Subcutaneous adipose tissue (tissue), 4 donors: ENCODE measurements around the gene TGFBRAP1. TPM values are rescaled to one million over a fixed set of nuclear protein-coding genes. Genes with fewer than 3 reads are reported as not detected.

Source experiments
- CTCF ChIP-seq: fragments of 450-650 bp; IDR thresholded peaks from one replicate; pipeline ENCODE4 v1.5.1; 2016; ENCODE audit warnings: low read depth, mild to moderate bottlenecking, control low read depth, antibody characterized with exemption, moderate library complexity
- total RNA-seq, 4 donors: library from RNA; depleted of rRNA; stranded (reverse); fragments of >200 nt; gene quantifications; one replicate each; pipeline ENCODE4 v1.1.0, GENCODE V29; 2016

TGFBRAP1 gene
- total RNA-seq, 4 donors from 2014 or later, result 21.0 to 24.6 (median 22.2) TPM

- no peak for TF ChIP-seq CTCF
Observed at GRCh38 chr2:105254531-105255210, 74.9 kb downstream of the TGFBRAP1 start.

DNA sequence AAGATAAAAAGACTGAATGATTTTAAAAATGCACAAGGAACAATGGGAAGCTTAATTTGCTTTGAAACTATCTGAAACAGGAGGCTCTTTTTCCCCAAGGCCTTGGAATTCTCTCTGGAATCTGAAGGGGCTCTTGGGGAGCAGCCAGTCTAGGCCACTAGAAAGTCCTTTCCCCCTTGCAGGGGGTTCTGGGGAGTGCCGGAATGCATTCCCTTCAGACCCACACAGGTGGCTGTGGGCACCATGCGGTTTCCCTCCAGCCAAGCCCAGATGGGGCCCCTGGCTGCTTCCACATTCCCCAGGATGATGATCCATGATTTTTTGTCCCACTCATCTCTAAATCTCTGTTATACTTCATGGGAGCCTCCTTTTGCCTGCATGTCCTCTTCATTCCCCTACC is 77.3 kb downstream of the TGFBRAP1 start:
- TF ChIP-seq CTCF, result no peak

DNA sequence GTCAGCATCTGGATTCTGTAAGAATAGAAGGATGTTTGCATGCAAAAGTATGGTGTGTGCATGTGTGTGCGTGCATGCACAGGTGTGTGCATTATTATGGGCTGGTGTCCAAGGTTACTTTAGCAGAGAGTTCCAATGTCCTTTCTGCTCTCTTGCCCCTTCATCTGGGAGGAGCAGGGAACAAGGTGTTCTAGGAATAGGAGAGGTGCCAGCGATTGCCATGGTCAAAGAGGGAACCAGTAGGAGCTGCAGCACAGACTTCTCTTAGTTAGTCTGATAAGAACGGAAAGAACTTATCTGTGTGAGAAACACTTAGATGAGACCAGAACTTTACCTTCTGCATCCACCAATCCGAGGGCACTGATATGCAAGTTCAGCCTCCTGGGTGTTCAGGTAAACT is 79.6 kb downstream of the TGFBRAP1 start:
- no peak for TF ChIP-seq CTCF

DNA sequence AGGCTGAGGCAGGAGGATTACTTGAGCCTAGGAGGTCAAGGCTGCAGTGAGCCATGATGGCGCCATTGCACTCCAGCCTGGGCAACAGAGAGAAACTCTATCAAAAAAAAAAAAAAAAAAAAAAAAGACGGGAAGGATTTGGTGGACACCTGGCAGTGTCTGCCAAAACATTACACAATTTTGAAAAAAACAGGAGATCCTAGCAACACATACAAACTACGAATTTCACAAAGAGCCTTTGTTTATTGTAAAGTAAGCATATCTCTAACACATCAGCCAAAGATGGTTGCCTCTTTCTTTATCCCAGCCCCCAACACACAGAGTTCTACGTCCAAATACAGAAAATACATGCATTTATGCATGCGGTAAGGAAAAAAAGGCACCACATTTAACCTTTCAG is 80.4 kb downstream of the TGFBRAP1 start:
- TF ChIP-seq CTCF, result no peak

GRCh38 chr2:105248316-105249070 is 81.0 kb downstream of the TGFBRAP1 start:
- no peak for TF ChIP-seq CTCF

DNA sequence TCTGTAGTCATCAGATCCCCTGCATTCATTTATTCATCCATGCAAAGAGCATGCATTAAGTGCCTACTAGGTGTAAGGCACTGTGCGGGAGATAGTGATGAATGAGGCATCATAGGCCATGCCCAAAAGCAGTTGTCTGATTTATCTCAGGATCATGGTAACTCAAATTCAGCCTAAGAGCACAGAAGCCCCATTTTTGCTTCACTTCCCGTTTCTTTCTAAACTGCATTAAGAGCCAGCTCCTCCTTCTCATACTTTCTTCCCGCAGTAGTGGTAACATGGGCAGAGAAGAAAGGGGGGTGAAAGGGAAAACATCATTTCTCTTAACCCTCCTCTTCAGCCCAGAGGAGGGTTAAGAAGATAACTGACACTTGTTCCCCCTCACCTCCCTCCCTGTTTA is 85.1 kb downstream of the TGFBRAP1 start:
- TF ChIP-seq CTCF, result no peak

DNA sequence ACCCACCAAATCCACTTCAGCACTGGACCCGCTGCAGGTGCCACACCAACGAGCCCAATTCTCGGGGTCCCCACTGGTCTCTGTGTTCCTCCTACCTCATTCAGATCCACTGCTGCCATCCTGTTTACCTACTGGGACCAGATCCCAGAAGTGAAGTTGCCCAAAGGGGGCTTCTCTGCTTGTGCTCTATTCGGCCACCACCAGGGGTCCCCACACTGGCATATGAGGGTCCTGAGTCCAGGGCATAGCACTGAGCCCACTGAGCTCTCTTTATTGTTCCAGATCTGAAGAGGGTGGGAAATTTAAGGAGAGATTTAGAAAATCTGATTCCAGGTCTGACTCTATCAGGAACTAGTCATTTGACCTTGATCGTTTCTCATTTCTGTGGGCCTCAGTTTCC is 85.6 kb downstream of the TGFBRAP1 start:
- TF ChIP-seq CTCF, result no peak
